Measurements from ENCODE around the gene PROSER3.
A peak's percentile ranks its signal among the peaks of the same experiment; 100 is the strongest.

Gene PROSER3

GRCh38 chr19:35717665-35718344, 40.2 kb upstream of the PROSER3 start, which contains the start of gene KMT2B:
TSS of gene KMT2B (plus strand) at chr19:35718003. CDS start at chr19:35718019, 16 bp downstream.
- DNase-seq = no peak

DNA sequence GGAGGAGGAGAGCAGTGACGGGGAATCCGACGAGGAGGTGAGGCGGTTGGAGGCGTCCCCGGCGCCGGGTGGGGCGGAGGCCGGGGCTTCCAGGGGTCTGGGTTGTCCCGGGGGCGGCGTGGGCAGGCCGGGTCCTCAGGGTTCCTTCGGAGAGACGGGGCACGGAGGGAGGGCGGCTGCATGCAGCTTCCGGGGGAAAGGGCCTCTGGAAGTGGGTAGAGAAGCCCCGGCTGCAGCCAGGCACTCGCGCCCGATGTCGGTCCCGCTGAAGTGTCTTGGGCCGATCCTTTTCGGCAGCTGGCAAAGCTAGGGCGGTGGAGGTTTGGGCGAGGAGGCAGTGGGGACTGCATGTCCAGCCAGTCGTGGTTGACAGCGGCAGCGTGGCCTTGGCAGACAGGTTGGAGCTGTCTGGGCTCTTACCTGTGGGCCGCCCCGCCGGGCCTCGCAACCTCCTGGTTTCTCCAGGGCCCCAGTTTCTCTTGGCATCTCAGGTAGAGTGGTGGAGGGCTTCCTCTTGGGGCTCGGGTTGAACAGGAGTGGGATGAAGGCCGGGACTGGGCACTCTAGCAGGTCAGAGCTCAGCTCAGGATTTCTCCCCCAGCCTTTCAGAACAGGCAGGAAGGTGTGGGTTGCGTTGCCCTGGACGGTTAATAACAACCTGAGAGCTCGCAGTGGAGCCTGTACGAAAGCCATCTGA, 39.5 kb upstream of the PROSER3 start:
- DNase-seq = no peak
- in situ Hi-C loops (cut with HindIII; ENCODE audit: low pct_ligation_motif_present, low sequenced_read_pairs) = no loop called here
- no peak for TF ChIP-seq CTCF (IDR thresholded peaks at IDR 0.05; ENCODE audit: low read depth, low read length, missing control alignments)
- Histone ChIP-seq H3K27me3 (replicated peaks) (no peaks in the 10 kb centered on the region), H3K4me3 (ENCODE audit: low read depth, low read length) (peak overlapping the region; percentile 82), H3K36me3 (replicated peaks) (peaks cover 29% of the 10 kb centered on the region), H3K27ac (peak overlapping the region; percentile 22)

More at GRCh38 chr19:35717665-35718344, 40.2 kb upstream of the PROSER3 start, which contains the start of gene KMT2B:
- in situ Hi-C loops (cut with HindIII; ENCODE audit: low pct_ligation_motif_present, low sequenced_read_pairs) = no loop called here
- Histone ChIP-seq H3K36me3 (replicated peaks) (peaks cover 22% of the 10 kb centered on the region), H3K4me3 (ENCODE audit: low read depth, low read length) (peak within 1 kb of the TSS; percentile 82), H3K27ac (peak within 1 kb of the TSS; percentile 72), H3K27me3 (replicated peaks) (no peaks in the 10 kb centered on the region)
- no peak for TF ChIP-seq CTCF (IDR thresholded peaks at IDR 0.05; ENCODE audit: low read depth, low read length, missing control alignments)

DNA sequence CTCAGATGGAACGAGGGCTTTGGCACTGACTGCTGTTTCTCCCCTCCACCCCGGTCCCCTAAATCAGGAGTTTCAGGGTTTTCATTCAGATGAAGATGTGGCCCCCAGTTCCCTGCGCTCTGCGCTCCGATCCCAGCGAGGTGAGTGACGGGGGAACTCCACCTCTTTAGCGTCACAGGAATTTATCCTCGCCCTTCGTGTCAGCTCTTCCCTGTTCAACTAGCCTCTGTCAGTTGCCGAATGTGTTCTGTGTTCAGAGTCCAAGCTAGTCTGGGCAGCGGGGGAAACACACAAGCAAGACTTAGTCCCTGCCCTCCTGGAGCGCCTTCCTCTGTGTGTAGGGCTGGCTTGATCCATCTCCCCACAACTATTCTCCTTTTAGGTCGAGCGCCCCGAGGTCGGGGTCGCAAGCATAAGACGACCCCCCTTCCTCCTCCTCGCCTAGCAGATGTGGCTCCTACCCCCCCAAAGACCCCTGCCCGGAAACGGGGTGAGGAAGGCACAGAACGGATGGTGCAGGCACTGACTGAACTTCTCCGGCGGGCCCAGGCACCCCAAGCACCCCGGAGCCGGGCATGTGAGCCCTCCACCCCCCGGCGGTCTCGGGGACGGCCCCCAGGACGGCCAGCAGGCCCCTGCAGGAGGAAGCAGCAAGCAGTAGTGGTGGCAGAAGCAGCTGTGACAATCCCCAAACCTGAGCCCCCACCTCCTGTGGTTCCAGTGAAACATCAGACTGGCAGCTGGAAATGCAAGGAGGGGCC, 38.4 kb upstream of the PROSER3 start:
- H3K27me3 ChIP-seq (replicated peaks) = no peaks in the 10 kb centered on the region
- no peak overlapping the region for H3K27ac ChIP-seq
- no peak for TF ChIP-seq CTCF (IDR thresholded peaks at IDR 0.05; ENCODE audit: low read depth, low read length, missing control alignments)
- H3K4me3 ChIP-seq (ENCODE audit: low read depth, low read length) = peak overlapping the region; percentile 82
- peaks cover 40% of the 10 kb centered on the region for H3K36me3 ChIP-seq (replicated peaks)
- DNase-seq = no peak
- in situ Hi-C loops (cut with HindIII; ENCODE audit: low pct_ligation_motif_present, low sequenced_read_pairs) = no loop called here

- no peak for TF ChIP-seq CTCF (IDR thresholded peaks at IDR 0.05; ENCODE audit: low read depth, low read length, missing control alignments)
- Histone ChIP-seq H3K4me3 (ENCODE audit: low read depth, low read length) (no peak overlapping the region), H3K27me3 (replicated peaks) (no peaks in the 10 kb centered on the region), H3K36me3 (replicated peaks) (peaks cover 44% of the 10 kb centered on the region), H3K27ac (no peak overlapping the region)
- in situ Hi-C loops (cut with HindIII; ENCODE audit: low pct_ligation_motif_present, low sequenced_read_pairs) = no loop called here
- no peak for DNase-seq
These were observed 37.8 kb upstream of the PROSER3 start for GRCh38 chr19:35720163-35720524.

GRCh38 chr19:35720648-35721047, 37.3 kb upstream of the PROSER3 start:
- no peak for TF ChIP-seq CTCF (IDR thresholded peaks at IDR 0.05; ENCODE audit: low read depth, low read length, missing control alignments)
- no peak for DNase-seq
- H3K27ac ChIP-seq = no peak overlapping the region
- no peak overlapping the region for H3K4me3 ChIP-seq (ENCODE audit: low read depth, low read length)
- H3K36me3 ChIP-seq (replicated peaks) = peaks cover 49% of the 10 kb centered on the region
- no peaks in the 10 kb centered on the region for H3K27me3 ChIP-seq (replicated peaks)
- in situ Hi-C loops (cut with HindIII; ENCODE audit: low pct_ligation_motif_present, low sequenced_read_pairs) = no loop called here

All from brain microvascular endothelial cell (primary cell).